Measurements from ENCODE around the gene KLC1.
"Not testable (repeated sequence)": the region's sequence is repeated elsewhere in the genome, so short reads cannot be mapped to it uniquely, and the experiment has no call there.

Gene KLC1

GRCh38 chr14:103684471-103684870 is 55.5 kb downstream of the KLC1 start:
- Histone ChIP-seq H3K27ac (ENCODE audit: low read length) (no peak overlapping the region), H3K27me3 (ENCODE audit: low read depth, low read length) (no peaks in the 10 kb centered on the region), H3K36me3 (ENCODE audit: control insufficient read depth in 1 of 2, insufficient read depth in 2 of 2, low read length in 2 of 2) (peaks cover 57 to 62% of the 10 kb centered on the region in 2 donors), H3K4me3 (ENCODE audit: low read depth in 1 of 2, low read length in 2 of 2) (no peak overlapping the region), H3K9me3 (ENCODE audit: control insufficient read depth in 1 of 2, low read length in 2 of 2) (no peaks in the 10 kb centered on the region), H3K4me1 (ENCODE audit: control insufficient read depth in 1 of 2, insufficient read depth in 2 of 2, low read length in 2 of 2) (peaks cover 0 to 14% of the 10 kb centered on the region in 2 donors)

- peaks cover 53 to 58% of the 10 kb centered on the region in 2 donors for H3K36me3 ChIP-seq (ENCODE audit: control insufficient read depth in 1 of 2, insufficient read depth in 2 of 2, low read length in 2 of 2)
- no peaks in the 10 kb centered on the region for H3K9me3 ChIP-seq (ENCODE audit: control insufficient read depth in 1 of 2, low read length in 2 of 2)
Measured at GRCh38 chr14:103684871-103685270, 55.9 kb downstream of the KLC1 start.

GRCh38 chr14:103685276-103686211 is 56.5 kb downstream of the KLC1 start:
- H3K4me1 ChIP-seq (ENCODE audit: control insufficient read depth in 1 of 2, insufficient read depth in 2 of 2, low read length in 2 of 2): peaks cover 0 to 17% of the 10 kb centered on the region in 2 donors
- H3K27me3 ChIP-seq (ENCODE audit: low read depth, low read length): no peaks in the 10 kb centered on the region
- no peak overlapping the region for H3K27ac ChIP-seq (ENCODE audit: low read length)
- H3K36me3 ChIP-seq (ENCODE audit: control insufficient read depth in 1 of 2, insufficient read depth in 2 of 2, low read length in 2 of 2): peaks cover 53 to 54% of the 10 kb centered on the region in 2 donors
- no peak overlapping the region for H3K4me3 ChIP-seq (ENCODE audit: low read depth in 1 of 2, low read length in 2 of 2)
- no peaks in the 10 kb centered on the region for H3K9me3 ChIP-seq (ENCODE audit: control insufficient read depth in 1 of 2, low read length in 2 of 2)

More at GRCh38 chr14:103684871-103685270, 55.9 kb downstream of the KLC1 start:
- no peak overlapping the region for H3K27ac ChIP-seq (ENCODE audit: low read length)
- H3K4me3 ChIP-seq (ENCODE audit: low read depth in 1 of 2, low read length in 2 of 2): no peak overlapping the region
- peaks cover 0 to 17% of the 10 kb centered on the region in 2 donors for H3K4me1 ChIP-seq (ENCODE audit: control insufficient read depth in 1 of 2, insufficient read depth in 2 of 2, low read length in 2 of 2)
- H3K27me3 ChIP-seq (ENCODE audit: low read depth, low read length): no peaks in the 10 kb centered on the region

GRCh38 chr14:103686831-103687485 is 57.9 kb downstream of the KLC1 start:
- Histone ChIP-seq H3K9me3 (ENCODE audit: control insufficient read depth in 1 of 2, low read length in 2 of 2) (no peaks in the 10 kb centered on the region), H3K27me3 (ENCODE audit: low read depth, low read length) (no peaks in the 10 kb centered on the region), H3K36me3 (ENCODE audit: control insufficient read depth in 1 of 2, insufficient read depth in 2 of 2, low read length in 2 of 2) (peaks cover 45 to 47% of the 10 kb centered on the region in 2 donors), H3K4me1 (ENCODE audit: control insufficient read depth in 1 of 2, insufficient read depth in 2 of 2, low read length in 2 of 2) (peaks cover 0 to 17% of the 10 kb centered on the region in 2 donors), H3K27ac (ENCODE audit: low read length) (no peak overlapping the region), H3K4me3 (ENCODE audit: low read depth in 1 of 2, low read length in 2 of 2) (no peak overlapping the region)

- peaks cover 0 to 17% of the 10 kb centered on the region in 2 donors for H3K4me1 ChIP-seq (ENCODE audit: control insufficient read depth in 1 of 2, insufficient read depth in 2 of 2, low read length in 2 of 2)
- no peak overlapping the region for H3K4me3 ChIP-seq (ENCODE audit: low read depth in 1 of 2, low read length in 2 of 2)
- H3K27ac ChIP-seq (ENCODE audit: low read length): no peak overlapping the region
- peaks cover 45 to 53% of the 10 kb centered on the region in 2 donors for H3K36me3 ChIP-seq (ENCODE audit: control insufficient read depth in 1 of 2, insufficient read depth in 2 of 2, low read length in 2 of 2)
- H3K27me3 ChIP-seq (ENCODE audit: low read depth, low read length): no peaks in the 10 kb centered on the region
- no peaks in the 10 kb centered on the region for H3K9me3 ChIP-seq (ENCODE audit: control insufficient read depth in 1 of 2, low read length in 2 of 2)
Measured at GRCh38 chr14:103687712-103688111, 58.7 kb downstream of the KLC1 start.

GRCh38 chr14:103688441-103688840 is 59.4 kb downstream of the KLC1 start:
- peaks cover 41 to 53% of the 10 kb centered on the region in 2 donors for H3K36me3 ChIP-seq (ENCODE audit: control insufficient read depth in 1 of 2, insufficient read depth in 2 of 2, low read length in 2 of 2)
- no peak overlapping the region for H3K27ac ChIP-seq (ENCODE audit: low read length)
- H3K9me3 ChIP-seq (ENCODE audit: control insufficient read depth in 1 of 2, low read length in 2 of 2): no peaks in the 10 kb centered on the region
- no peaks in the 10 kb centered on the region for H3K27me3 ChIP-seq (ENCODE audit: low read depth, low read length)
- H3K4me1 ChIP-seq (ENCODE audit: control insufficient read depth in 1 of 2, insufficient read depth in 2 of 2, low read length in 2 of 2): peaks cover 0 to 17% of the 10 kb centered on the region in 2 donors
- no peak overlapping the region for H3K4me3 ChIP-seq (ENCODE audit: low read depth in 1 of 2, low read length in 2 of 2)

- Histone ChIP-seq H3K9me3 (ENCODE audit: control insufficient read depth in 1 of 2, low read length in 2 of 2) (no peaks in the 10 kb centered on the region), H3K27me3 (ENCODE audit: low read depth, low read length) (no peaks in the 10 kb centered on the region), H3K36me3 (ENCODE audit: control insufficient read depth in 1 of 2, insufficient read depth in 2 of 2, low read length in 2 of 2) (peaks cover 43 to 54% of the 10 kb centered on the region in 2 donors), H3K27ac (ENCODE audit: low read length) (no peak overlapping the region), H3K4me1 (ENCODE audit: control insufficient read depth in 1 of 2, insufficient read depth in 2 of 2, low read length in 2 of 2) (peaks cover 0 to 17% of the 10 kb centered on the region in 2 donors), H3K4me3 (ENCODE audit: low read depth in 1 of 2, low read length in 2 of 2) (no peak overlapping the region)
Measured at GRCh38 chr14:103688906-103689902, 60.2 kb downstream of the KLC1 start.

- H3K9me3 ChIP-seq (ENCODE audit: control insufficient read depth in 1 of 2, low read length in 2 of 2): no peaks in the 10 kb centered on the region
- no peak overlapping the region for H3K27ac ChIP-seq (ENCODE audit: low read length)
- H3K4me3 ChIP-seq (ENCODE audit: low read depth in 1 of 2, low read length in 2 of 2): no peak overlapping the region
- H3K27me3 ChIP-seq (ENCODE audit: low read depth, low read length): no peaks in the 10 kb centered on the region
- H3K4me1 ChIP-seq (ENCODE audit: control insufficient read depth in 1 of 2, insufficient read depth in 2 of 2, low read length in 2 of 2): peaks cover 0 to 12% of the 10 kb centered on the region in 2 donors
- peaks cover 40 to 50% of the 10 kb centered on the region in 2 donors for H3K36me3 ChIP-seq (ENCODE audit: control insufficient read depth in 1 of 2, insufficient read depth in 2 of 2, low read length in 2 of 2)
Measured at GRCh38 chr14:103690332-103690731, 61.3 kb downstream of the KLC1 start.

- H3K4me3 ChIP-seq (ENCODE audit: low read depth in 1 of 2, low read length in 2 of 2); H3K9me3 ChIP-seq (ENCODE audit: control insufficient read depth in 1 of 2, low read length in 2 of 2); H3K27ac ChIP-seq (ENCODE audit: low read length); H3K27me3 ChIP-seq (ENCODE audit: low read depth, low read length): not testable (repeated sequence)
- H3K36me3 ChIP-seq (ENCODE audit: control insufficient read depth in 1 of 2, insufficient read depth in 2 of 2, low read length in 2 of 2): peaks cover 30 to 42% of the 10 kb centered on the region in 2 donors
- peaks cover 0 to 24% of the 10 kb centered on the region in 2 donors for H3K4me1 ChIP-seq (ENCODE audit: control insufficient read depth in 1 of 2, insufficient read depth in 2 of 2, low read length in 2 of 2)
Measured at GRCh38 chr14:103691655-103692054, 62.6 kb downstream of the KLC1 start.

- H3K27ac ChIP-seq (ENCODE audit: low read length): no peak overlapping the region
- no peaks in the 10 kb centered on the region for H3K27me3 ChIP-seq (ENCODE audit: low read depth, low read length)
- H3K4me3 ChIP-seq (ENCODE audit: low read depth in 1 of 2, low read length in 2 of 2): no peak overlapping the region
- H3K36me3 ChIP-seq (ENCODE audit: control insufficient read depth in 1 of 2, insufficient read depth in 2 of 2, low read length in 2 of 2): peaks cover 27 to 38% of the 10 kb centered on the region in 2 donors
- H3K9me3 ChIP-seq (ENCODE audit: control insufficient read depth in 1 of 2, low read length in 2 of 2): no peaks in the 10 kb centered on the region
- peaks cover 4 to 29% of the 10 kb centered on the region in 2 donors for H3K4me1 ChIP-seq (ENCODE audit: control insufficient read depth in 1 of 2, insufficient read depth in 2 of 2, low read length in 2 of 2)
Measured at GRCh38 chr14:103692159-103692558, 63.1 kb downstream of the KLC1 start.
